GM12878 (cell line): ENCODE measurements around the gene ARHGAP22. TPM values are rescaled to one million over a fixed set of nuclear protein-coding genes. Genes with fewer than 3 reads are reported as not detected.

Experiments
- ATAC-seq: fragments of 200-7000 bp; cut with Tn5 transposase; 3 replicates; pipeline ENCODE4 v1.9.1; 2020; ENCODE audit warnings: mild to moderate bottlenecking, moderate library complexity
- BruUV-seq: library from RNA; stranded (reverse); fragments of 400-500 nt; replicated peaks from 2 replicates; lab custom pipeline; 2021; lab: Mats Ljungman, UMichigan
- CTCF ChIA-PET: fragments of 300-600 bp; sonication (Branson Sonifier 250); formaldehyde crosslinking; extraction: SDS; loops from one replicate; lab custom pipeline; 2021; ENCODE audit warnings: inconsistent platforms; lab: Yijun Ruan, JAX
- POLR2A ChIA-PET: fragments of 350-600 bp; formaldehyde crosslinking; extraction: SDS; loops from one replicate; lab custom pipeline; 2021; ENCODE audit warnings: inconsistent platforms; lab: Charles Lee
- RAD21 ChIA-PET: fragments of 300-600 bp; sonication (Branson Sonifier 250); formaldehyde crosslinking; loops from one replicate; lab custom pipeline; 2023; ENCODE audit warnings: antibody characterized with exemption; ENCODE audit not compliant: unreplicated experiment; lab: Charles Lee
- SMC1A ChIA-PET: fragments of 300-600 bp; sonication (Branson Sonifier 250); formaldehyde crosslinking; loops from one replicate; lab custom pipeline; 2023; ENCODE audit not compliant: unreplicated experiment, uncharacterized antibody; lab: Charles Lee
- DNase-seq: peaks from one replicate; pipeline ENCODE4 v3.0.0-alpha.2; 2011; ENCODE audit warnings: low read depth, low spot score
- FAIRE-seq: peaks from 3 replicates; lab custom pipeline; 2011; peaks lifted over from hg19 to GRCh38; lab: Jason Lieb, UNC
- H2AFZ ChIP-seq: 2 replicates; pipeline ENCODE4 v1.6.0; 2011; ENCODE audit warnings: low read depth, low read length, control low read depth; ENCODE audit not compliant: control insufficient read depth
- H3K27ac ChIP-seq: 2 replicates; pipeline ENCODE4 v1.5.1; 2011; ENCODE audit warnings: control low read depth; ENCODE audit not compliant: control insufficient read depth, insufficient read depth
- H3K27me3 ChIP-seq, 2 experiments: replicated peaks in 1 of 2; 2 replicates each; pipeline versions ENCODE4 v1.6.0 to v1.6.1; 2011; ENCODE audit warnings: low read length in 1 of 2; ENCODE audit not compliant: control insufficient read depth in 2 of 2, insufficient read depth in 2 of 2
- H3K36me3 ChIP-seq, 2 experiments: 2 replicates each; pipeline ENCODE4 v1.5.1; 2011; ENCODE audit warnings: low read length in 1 of 2; ENCODE audit not compliant: control insufficient read depth in 2 of 2, insufficient read depth in 2 of 2
- H3K4me1 ChIP-seq: 2 replicates; pipeline ENCODE4 v1.6.1; 2011; ENCODE audit warnings: mild to moderate bottlenecking, low read length, moderate library complexity, mixed read lengths; ENCODE audit not compliant: control insufficient read depth, insufficient read depth
- H3K4me2 ChIP-seq: 2 replicates; pipeline ENCODE4 v1.6.0; 2011; ENCODE audit warnings: control low read depth; ENCODE audit not compliant: control insufficient read depth, insufficient read depth
- H3K4me3 ChIP-seq: fragments of 200-600 bp; sonication (generic); 2 replicates; pipeline ENCODE4 v1.5.1; 2016
- H3K79me2 ChIP-seq: 2 replicates; pipeline ENCODE4 v1.6.0; 2011; ENCODE audit warnings: low read length; ENCODE audit not compliant: control insufficient read depth, insufficient read depth
- H3K9ac ChIP-seq: 2 replicates; pipeline ENCODE4 v1.8.0; 2011; ENCODE audit warnings: low read length, control low read depth, mixed read lengths; ENCODE audit not compliant: control insufficient read depth, insufficient read depth
- H3K9me3 ChIP-seq: replicated peaks from 3 replicates; pipeline ENCODE4 v1.5.1; 2011; ENCODE audit warnings: mild to moderate bottlenecking, low read length; ENCODE audit not compliant: control insufficient read depth, insufficient read depth
- H4K20me1 ChIP-seq: 2 replicates; pipeline ENCODE4 v1.6.0; 2011; ENCODE audit not compliant: control insufficient read depth, insufficient read depth
- CHD2 ChIP-seq: IDR thresholded peaks from 2 replicates; pipeline ENCODE4 v1.6.1; 2011; ENCODE audit warnings: low read depth, low read length, improper control_type of control experiment, borderline replicate concordance
- ETV6 ChIP-seq, 2 experiments: fragments of 450-650 bp in 1 of 2; IDR thresholded peaks in 1 of 2; conservative IDR thresholded peaks in 1 of 2; 2 replicates each; pipeline ENCODE4 v1.6.1; 2014; ENCODE audit warnings: antibody characterized with exemption in 1 of 2, borderline replicate concordance in 1 of 2, low read depth in 1 of 2, mild to moderate bottlenecking in 1 of 2, moderate library complexity in 1 of 2
- IKZF1 ChIP-seq: fragments of 450-650 bp; conservative IDR thresholded peaks from 2 replicates; pipeline ENCODE4 v1.6.1; 2017; ENCODE audit warnings: antibody characterized with exemption, mild to moderate bottlenecking
- SMARCA5 ChIP-seq: fragments of 450-650 bp; IDR thresholded peaks from 2 replicates; pipeline ENCODE4 v1.6.1; 2017; ENCODE audit warnings: mild to moderate bottlenecking
- SRF ChIP-seq, 2 experiments: IDR thresholded peaks; 2 replicates each; pipeline ENCODE4 v1.6.1; 2011; ENCODE audit warnings: low read depth in 2 of 2, low read length in 2 of 2, mild to moderate bottlenecking in 1 of 2, moderate library complexity in 1 of 2
- YBX1 ChIP-seq: fragments of 450-650 bp; IDR thresholded peaks from 2 replicates; pipeline ENCODE4 v1.6.1; 2016; ENCODE audit warnings: antibody characterized with exemption
- ZNF24 ChIP-seq: fragments of 450-650 bp; IDR thresholded peaks from 2 replicates; pipeline ENCODE4 v1.6.1; 2017; ENCODE audit warnings: antibody characterized with exemption, mild to moderate bottlenecking
- WGBS: methylation state at CpG from one replicate; pipeline ENCODE4 v1.1.6; 2016; ENCODE audit warnings: low lambda C conversion rate; ENCODE audit not compliant: insufficient replicate concordance, insufficient coverage; ENCODE audit errors: missing lambda C conversion rate; 5-methylcytosine and 5-hydroxymethylcytosine counted together
- in situ Hi-C: fragments of 300-500 bp; cut with MboI; formaldehyde crosslinking; loops from 9 replicates; pipeline ENCODE4 v1.14.3; 2018; ENCODE audit warnings: mixed read lengths
- intact Hi-C: fragments of 100-400 bp; cut with micrococcal nuclease; formaldehyde crosslinking; loops from one replicate; pipeline ENCODE4 v1.14.2; 2022; ENCODE audit not compliant: unreplicated experiment
- polyA plus RNA-seq, 11 experiments: library from polyadenylated mRNA; depleted of rRNA in 4 of 11; unstranded in 6 of 11; stranded (reverse) in 5 of 11; fragments of >200 nt; fragmentation: Nextera tagmentation in 4 of 11; fragmentation: Illumina TruSeq in 1 of 11; extraction: Ambion mirVana in 4 of 11; extraction: Trizol in 1 of 11; gene quantifications; 1 replicate in 1 of 11; 2 replicates in 10 of 11; pipeline versions ENCODE4 v1.2.1 to v1.2.3, GENCODE V29; 2011 to 2016; ENCODE audit warnings: inconsistent platforms in 2 of 11, missing spikeins in 2 of 11, low read depth in 1 of 11
- total RNA-seq, 4 experiments: library from RNA; depleted of rRNA in 3 of 4; stranded (reverse); fragments of >200 nt in 3 of 4; fragmentation: Illumina TruSeq in 1 of 4; extraction: Trizol in 1 of 4; gene quantifications; 2 replicates each; pipeline versions ENCODE4 v1.2.1 to v1.2.3, GENCODE V29; 2013 to 2021
- TF ChIP-seq, protein P1 (sequence below): fragments of 450-650 bp; IDR thresholded peaks from 2 replicates; pipeline ENCODE4 v1.6.1; 2017; ENCODE audit warnings: mild to moderate bottlenecking, low read depth, inconsistent platforms; ENCODE audit not compliant: poor library complexity, severe bottlenecking
- TF ChIP-seq, protein P2 (sequence below): fragments of 450-650 bp; conservative IDR thresholded peaks from 2 replicates; pipeline ENCODE4 v1.6.1; 2017; ENCODE audit warnings: mild to moderate bottlenecking, moderate library complexity
- TF ChIP-seq, protein P3 (sequence below): fragments of 450-650 bp; IDR thresholded peaks from 2 replicates; pipeline ENCODE4 v1.6.1; 2017; ENCODE audit warnings: mild to moderate bottlenecking, moderate library complexity

The ARHGAP22 gene
- total and polyA plus RNA-seq, 10 of the 15 experiments (the other 5 are each of a cell fraction or from before 2014, with no cell fraction given): 0.07 to 0.61 (median 0.18) TPM; not detected in 5

DNA sequence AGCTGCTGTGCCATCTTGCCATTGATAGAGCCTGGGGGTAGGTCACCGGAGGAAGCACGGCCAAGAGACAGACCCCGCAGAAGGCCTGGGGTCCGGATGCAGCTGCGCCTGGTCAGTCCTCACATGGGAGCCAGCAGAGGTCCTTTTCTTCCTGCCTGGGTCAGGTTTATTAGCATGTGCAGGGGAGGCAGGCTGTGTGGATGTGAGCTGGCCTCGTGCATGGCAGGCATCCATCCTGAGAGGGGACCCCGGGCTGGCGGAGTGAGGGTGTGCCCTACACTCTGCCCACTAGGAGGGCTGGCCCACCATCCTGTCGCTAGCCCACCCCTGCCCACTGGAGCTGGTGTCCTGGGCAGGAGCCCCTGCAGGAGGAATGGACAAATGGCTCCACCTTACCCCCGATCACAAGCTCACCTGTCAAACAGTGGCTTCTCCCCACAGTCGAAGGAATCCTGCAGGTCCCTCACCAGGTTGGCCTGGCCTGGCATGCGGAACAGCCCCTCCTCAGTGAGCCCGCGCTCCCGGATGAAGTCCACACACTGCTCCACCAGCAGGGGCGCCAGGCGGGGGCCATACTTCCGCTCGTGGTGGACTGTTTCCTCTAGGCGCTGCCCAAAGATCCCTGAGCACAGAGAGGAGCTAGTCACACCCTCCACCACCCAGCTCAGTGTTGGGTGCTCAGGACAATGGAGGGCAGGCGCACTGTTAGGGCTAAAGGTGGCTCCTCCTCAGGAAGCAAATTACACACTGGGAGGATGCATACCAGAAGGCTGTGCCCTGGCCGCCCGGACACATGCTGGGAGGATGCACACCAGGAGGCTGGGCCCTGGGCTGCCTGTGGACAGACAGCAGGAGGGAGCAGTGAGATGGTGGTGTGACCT, 145.4 kb downstream of the ARHGAP22 start:
- 51% methylated on average over 23 of the region's 23 CpGs for WGBS
- intact Hi-C loops: no loop called here
- no peak for ATAC-seq
- ChIA-PET SMC1A (interaction anchor here (1.5 kb wide), 1 partner anchor 10 kb away, joined by 5 read pairs; no protein-coding TSS in a partner anchor), RAD21 (no interaction called here), CTCF (no interaction called here), POLR2A (no interaction called here)
- Histone ChIP-seq H3K4me2 (no peak overlapping the region), H3K9ac (no peak overlapping the region), H3K4me3 (no peak overlapping the region), H4K20me1 (no peaks in the 10 kb centered on the region), H3K9me3 (no peaks in the 10 kb centered on the region), H3K4me1 (no peaks in the 10 kb centered on the region), H3K27me3 (no peaks in the 10 kb centered on the region; a peak in 1 of 4 replicates), H2AFZ (no peak overlapping the region), H3K79me2 (no peaks in the 10 kb centered on the region), H3K27ac (no peak overlapping the region), H3K36me3 (no peaks in the 10 kb centered on the region)
- DNase-seq: no peak
- no peak for FAIRE-seq
- no peak for TF ChIP-seq ZNF24
- TF ChIP-seq ETV6 (conservative IDR thresholded peaks at IDR 0.05 in 1 of 2, IDR thresholded peaks at IDR 0.05 in 1 of 2; ENCODE audit: borderline replicate concordance in 1 of 2, low read depth in 1 of 2): no peak
- TF ChIP-seq, protein P1, sequence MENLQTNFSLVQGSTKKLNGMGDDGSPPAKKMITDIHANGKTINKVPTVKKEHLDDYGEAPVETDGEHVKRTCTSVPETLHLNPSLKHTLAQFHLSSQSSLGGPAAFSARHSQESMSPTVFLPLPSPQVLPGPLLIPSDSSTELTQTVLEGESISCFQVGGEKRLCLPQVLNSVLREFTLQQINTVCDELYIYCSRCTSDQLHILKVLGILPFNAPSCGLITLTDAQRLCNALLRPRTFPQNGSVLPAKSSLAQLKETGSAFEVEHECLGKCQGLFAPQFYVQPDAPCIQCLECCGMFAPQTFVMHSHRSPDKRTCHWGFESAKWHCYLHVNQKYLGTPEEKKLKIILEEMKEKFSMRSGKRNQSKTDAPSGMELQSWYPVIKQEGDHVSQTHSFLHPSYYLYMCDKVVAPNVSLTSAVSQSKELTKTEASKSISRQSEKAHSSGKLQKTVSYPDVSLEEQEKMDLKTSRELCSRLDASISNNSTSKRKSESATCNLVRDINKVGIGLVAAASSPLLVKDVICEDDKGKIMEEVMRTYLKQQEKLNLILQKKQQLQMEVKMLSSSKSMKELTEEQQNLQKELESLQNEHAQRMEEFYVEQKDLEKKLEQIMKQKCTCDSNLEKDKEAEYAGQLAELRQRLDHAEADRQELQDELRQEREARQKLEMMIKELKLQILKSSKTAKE: no peak
- TF ChIP-seq, protein P2, sequence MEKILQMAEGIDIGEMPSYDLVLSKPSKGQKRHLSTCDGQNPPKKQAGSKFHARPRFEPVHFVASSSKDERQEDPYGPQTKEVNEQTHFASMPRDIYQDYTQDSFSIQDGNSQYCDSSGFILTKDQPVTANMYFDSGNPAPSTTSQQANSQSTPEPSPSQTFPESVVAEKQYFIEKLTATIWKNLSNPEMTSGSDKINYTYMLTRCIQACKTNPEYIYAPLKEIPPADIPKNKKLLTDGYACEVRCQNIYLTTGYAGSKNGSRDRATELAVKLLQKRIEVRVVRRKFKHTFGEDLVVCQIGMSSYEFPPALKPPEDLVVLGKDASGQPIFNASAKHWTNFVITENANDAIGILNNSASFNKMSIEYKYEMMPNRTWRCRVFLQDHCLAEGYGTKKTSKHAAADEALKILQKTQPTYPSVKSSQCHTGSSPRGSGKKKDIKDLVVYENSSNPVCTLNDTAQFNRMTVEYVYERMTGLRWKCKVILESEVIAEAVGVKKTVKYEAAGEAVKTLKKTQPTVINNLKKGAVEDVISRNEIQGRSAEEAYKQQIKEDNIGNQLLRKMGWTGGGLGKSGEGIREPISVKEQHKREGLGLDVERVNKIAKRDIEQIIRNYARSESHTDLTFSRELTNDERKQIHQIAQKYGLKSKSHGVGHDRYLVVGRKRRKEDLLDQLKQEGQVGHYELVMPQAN: no peak
- TF ChIP-seq SRF (IDR thresholded peaks at IDR 0.05; ENCODE audit: low read depth in 2 of 2, low read length in 2 of 2): no peak
- no peak for TF ChIP-seq CHD2
- TF ChIP-seq, protein P3, sequence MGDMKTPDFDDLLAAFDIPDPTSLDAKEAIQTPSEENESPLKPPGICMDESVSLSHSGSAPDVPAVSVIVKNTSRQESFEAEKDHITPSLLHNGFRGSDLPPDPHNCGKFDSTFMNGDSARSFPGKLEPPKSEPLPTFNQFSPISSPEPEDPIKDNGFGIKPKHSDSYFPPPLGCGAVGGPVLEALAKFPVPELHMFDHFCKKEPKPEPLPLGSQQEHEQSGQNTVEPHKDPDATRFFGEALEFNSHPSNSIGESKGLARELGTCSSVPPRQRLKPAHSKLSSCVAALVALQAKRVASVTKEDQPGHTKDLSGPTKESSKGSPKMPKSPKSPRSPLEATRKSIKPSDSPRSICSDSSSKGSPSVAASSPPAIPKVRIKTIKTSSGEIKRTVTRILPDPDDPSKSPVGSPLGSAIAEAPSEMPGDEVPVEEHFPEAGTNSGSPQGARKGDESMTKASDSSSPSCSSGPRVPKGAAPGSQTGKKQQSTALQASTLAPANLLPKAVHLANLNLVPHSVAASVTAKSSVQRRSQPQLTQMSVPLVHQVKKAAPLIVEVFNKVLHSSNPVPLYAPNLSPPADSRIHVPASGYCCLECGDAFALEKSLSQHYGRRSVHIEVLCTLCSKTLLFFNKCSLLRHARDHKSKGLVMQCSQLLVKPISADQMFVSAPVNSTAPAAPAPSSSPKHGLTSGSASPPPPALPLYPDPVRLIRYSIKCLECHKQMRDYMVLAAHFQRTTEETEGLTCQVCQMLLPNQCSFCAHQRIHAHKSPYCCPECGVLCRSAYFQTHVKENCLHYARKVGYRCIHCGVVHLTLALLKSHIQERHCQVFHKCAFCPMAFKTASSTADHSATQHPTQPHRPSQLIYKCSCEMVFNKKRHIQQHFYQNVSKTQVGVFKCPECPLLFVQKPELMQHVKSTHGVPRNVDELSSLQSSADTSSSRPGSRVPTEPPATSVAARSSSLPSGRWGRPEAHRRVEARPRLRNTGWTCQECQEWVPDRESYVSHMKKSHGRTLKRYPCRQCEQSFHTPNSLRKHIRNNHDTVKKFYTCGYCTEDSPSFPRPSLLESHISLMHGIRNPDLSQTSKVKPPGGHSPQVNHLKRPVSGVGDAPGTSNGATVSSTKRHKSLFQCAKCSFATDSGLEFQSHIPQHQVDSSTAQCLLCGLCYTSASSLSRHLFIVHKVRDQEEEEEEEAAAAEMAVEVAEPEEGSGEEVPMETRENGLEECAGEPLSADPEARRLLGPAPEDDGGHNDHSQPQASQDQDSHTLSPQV: no peak
- TF ChIP-seq YBX1: no peak
- TF ChIP-seq IKZF1: no peak
- TF ChIP-seq SMARCA5: no peak
- no TSS peak for BruUV-seq
- in situ Hi-C loops: no loop called here
